H54 (cell line): Measurements from ENCODE around the gene CALD1.

Experiments used
- DNase-seq: peaks from one replicate; pipeline ENCODE4 v3.0.0; 2011; ENCODE audit warnings: low spot score, mixed read lengths; ENCODE audit not compliant: insufficient read length
- FAIRE-seq: peaks from 3 replicates; lab custom pipeline; 2011; peaks lifted over from hg19 to GRCh38; lab: Jason Lieb, UNC
- POLR2A ChIP-seq: IDR thresholded peaks from 2 replicates; pipeline ENCODE4 v1.6.1; 2011; ENCODE audit warnings: low read depth, mild to moderate bottlenecking, low read length

The CALD1 gene

DNA sequence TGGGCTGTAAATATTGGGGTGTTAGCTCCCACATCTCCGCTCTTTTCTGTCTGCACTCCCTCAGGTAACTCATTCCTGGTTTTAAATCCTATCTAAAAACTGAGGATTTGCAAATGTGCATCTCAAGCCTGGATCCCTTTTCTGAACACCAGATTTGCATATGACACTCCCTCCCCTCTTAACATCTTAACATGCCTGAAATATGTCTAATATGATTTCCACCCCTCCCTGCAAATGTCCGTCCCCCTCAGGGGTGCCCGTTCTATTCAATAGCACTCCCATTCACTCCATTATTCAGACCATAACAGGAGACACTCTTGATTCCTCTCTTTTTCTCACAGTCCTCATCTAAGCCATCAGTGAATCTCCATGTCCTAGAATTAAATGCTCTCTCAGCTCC, 8.3 kb upstream of the CALD1 start:
- TF ChIP-seq POLR2A, result no peak

DNA sequence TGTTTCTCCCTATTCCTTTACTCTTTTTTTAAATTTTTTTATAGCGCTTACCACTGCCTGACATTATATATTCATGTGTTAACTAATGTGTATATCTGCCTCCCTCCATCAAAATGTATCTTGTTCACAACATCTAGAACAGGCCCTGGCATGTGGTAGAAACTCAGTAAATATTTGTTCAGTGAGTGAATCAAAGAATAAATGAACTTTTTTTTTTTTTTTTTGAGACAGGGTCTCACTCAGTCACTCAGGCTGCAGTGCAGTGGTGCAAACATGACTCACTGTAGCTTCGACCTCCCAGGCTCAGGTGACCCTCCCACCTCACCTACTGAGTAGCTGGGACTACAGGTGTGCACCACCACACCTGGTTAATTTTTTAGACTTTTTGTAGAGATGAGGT, 7.5 kb upstream of the CALD1 start:
- FAIRE-seq, result no peak

More for the DNA sequence above, 8.3 kb upstream of the CALD1 start:
- no peak for FAIRE-seq
- no peak for DNase-seq

DNA sequence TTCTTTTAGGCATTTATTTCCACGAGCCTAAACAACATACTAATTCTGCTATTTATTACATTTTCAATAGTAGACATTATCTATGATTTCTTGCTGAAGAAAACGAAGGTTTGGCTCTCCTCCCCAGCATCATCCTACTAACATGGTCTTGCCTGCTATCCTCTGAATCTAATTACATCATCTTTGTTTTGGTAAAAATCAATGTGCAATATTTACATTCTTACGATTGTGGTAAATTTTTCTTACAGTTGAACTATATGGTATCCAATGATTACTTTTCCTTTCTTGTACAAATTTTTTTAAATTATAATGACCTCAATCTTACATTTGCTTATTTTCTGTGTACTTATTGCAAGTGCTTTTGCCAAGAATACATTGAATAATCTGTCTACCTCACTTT, 7.0 kb upstream of the CALD1 start:
- no peak for TF ChIP-seq POLR2A
- FAIRE-seq, result no peak
- no peak for DNase-seq

More for the DNA sequence above, 7.5 kb upstream of the CALD1 start:
- TF ChIP-seq POLR2A, result no peak
- no peak for DNase-seq

DNA sequence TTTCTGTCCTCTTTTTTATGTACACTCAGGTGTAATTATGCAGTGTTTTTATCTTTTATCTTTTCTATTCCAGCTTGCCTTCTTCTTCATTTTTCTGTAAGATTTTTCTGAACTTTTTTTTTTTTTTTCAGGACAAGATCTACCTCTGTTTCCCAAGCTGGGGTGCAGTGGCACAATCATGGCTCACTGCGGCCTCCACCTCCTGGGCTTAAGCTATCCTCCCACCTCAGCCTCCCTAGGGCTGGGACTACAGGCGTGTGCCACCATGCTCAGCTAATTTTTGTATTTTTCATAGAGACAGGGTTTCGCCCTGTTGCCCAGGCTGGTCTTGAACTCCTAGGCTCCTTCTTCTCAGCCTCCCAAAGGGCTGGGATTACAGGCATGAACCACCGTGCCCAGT, 6.3 kb upstream of the CALD1 start:
- no peak for DNase-seq
- no peak for TF ChIP-seq POLR2A
- FAIRE-seq, result no peak

DNA sequence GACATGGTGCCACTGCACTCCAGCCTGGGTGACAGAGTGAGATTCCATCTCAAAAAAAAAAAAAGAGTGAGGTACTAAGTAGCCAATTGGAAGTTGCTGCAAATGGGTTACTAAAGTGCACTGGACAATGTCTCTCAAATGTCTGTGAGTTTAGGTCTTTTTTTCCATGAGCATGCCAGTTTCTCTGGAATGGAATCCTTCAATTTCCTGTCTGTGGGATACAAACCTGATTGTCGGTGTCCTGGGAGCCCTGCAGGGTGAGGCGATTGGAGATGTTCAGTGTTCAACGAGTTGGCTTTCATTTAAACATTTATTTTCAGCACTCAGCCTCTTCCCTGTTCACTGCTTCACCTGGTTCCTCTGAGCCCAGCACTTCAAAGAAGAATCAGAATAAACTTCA, 5.3 kb upstream of the CALD1 start:
- FAIRE-seq, result no peak
- no peak for TF ChIP-seq POLR2A
- DNase-seq, result no peak

DNA sequence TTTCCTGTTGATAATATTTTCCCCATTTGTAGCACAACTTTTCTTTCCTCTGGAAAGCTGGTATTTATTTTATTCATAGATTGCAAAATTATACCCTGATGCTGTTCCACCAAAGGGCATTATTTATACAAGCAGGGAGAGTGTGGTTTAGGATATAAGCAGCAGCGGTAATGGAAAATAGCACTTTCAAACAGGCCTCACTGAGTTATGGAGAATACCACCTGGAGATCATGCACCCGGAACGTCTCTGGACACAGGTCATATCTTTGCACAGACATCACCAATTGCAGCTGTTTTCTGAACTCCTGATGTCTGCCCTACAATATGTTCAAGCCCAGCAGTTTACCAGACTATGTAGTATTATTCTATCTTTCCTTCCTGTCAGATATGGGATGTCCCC, 2.0 kb upstream of the CALD1 start:
- no peak for FAIRE-seq

DNA sequence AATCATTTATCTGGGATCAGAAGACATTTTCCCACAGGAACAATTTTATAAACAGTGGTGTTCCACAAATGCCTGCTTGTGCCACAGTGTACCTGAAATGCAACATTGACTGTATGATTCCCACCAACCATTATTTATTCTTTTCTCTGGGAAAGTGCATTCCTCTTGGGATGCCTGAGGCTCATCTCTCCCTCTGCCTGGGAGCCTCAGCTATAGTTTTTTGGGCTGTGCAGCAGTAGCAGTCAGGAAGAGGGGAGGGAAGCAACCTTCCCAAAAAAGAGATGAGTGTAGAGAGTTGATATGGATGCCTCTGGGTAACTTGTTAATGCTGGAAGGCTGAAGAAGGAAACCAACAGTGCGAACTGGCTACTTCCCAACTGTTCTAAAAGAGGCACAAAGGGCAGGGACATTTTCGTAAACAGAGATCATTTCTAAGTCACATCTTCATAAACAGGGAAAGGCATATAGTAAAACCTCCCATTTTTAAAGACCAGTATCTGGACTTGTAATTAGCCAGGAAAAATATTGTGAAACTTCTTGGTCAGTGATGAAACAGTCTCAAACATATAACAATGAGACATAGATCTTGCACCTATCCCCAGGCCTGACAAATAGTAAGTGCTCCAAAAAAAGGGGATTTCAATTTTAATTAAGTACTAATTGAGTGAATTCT, 1.4 kb upstream of the CALD1 start:
- TF ChIP-seq POLR2A, result no peak
- DNase-seq, result no peak
- no peak for FAIRE-seq

More for the DNA sequence above, 2.0 kb upstream of the CALD1 start:
- no peak for DNase-seq
- TF ChIP-seq POLR2A, result no peak

DNA sequence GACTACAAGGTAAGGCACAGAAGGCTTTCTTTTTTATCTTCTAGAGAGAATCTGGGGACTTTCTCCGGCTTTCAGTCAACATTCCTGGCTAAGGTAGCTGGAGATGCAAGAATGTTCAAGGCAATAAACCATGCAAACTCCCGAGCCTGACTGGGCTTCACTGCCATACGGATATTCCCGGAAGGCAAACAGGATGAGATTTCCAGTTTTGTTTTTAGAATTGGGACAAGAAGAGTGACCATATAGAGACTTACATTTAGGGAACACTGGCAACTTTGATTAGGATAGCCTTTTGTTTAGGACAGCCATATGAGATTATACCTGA, 269 bp downstream of the CALD1 start:
- FAIRE-seq, result no peak
- DNase-seq, result no peak
- no peak for TF ChIP-seq POLR2A

DNA sequence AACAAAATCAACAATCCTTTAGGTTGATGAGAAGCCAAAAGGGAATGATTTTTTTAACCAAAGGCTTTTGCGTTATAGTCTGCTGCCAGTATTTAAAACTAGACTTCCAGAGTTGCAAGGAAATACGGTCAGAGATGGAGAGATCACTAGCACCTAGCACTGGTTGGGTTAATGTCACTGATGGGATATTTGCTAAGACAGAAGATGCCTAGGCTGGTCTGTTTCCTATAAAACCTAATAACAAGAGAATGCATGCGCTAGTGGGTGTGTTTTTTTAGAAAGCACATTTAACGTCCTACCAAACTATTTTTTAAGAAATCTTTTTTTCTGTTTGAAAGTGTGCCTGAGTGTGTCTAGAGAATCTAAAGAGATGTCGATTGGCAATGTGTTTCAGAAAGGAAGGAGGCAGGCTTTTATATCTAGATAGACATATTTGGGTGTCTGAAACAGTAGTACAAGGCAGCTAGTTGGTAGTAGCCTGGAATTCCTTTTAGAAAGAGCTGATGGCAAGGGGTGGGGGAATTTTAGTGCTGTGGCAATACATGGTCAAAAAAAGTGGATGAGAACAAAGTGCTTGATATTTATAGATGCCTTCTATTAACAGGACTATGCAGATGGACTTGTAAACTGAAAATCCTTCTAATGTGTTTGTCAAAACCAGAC, 863 bp downstream of the CALD1 start:
- DNase-seq (no peak), FAIRE-seq (no peak)
- no peak for TF ChIP-seq POLR2A

DNA sequence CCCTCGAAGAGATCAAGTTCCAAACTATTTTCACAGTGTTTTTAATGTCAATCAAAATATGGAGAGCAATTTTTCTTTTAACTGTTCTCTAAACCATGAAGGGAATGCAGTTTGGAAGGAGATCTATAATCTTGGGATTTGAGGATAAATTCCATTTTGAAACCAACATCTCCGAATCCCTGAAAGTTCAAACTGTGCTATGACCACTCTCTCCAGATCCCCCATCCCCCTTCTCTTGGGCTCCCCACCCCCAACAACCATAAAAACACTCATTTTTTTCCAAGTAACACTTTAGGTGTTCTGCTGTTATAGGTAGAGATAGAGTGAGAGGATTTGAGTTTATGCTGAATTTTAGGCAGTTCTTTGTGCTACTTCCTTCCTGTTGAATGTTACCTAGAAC, 1.7 kb downstream of the CALD1 start:
- no peak for FAIRE-seq
- DNase-seq, result no peak
- no peak for TF ChIP-seq POLR2A

DNA sequence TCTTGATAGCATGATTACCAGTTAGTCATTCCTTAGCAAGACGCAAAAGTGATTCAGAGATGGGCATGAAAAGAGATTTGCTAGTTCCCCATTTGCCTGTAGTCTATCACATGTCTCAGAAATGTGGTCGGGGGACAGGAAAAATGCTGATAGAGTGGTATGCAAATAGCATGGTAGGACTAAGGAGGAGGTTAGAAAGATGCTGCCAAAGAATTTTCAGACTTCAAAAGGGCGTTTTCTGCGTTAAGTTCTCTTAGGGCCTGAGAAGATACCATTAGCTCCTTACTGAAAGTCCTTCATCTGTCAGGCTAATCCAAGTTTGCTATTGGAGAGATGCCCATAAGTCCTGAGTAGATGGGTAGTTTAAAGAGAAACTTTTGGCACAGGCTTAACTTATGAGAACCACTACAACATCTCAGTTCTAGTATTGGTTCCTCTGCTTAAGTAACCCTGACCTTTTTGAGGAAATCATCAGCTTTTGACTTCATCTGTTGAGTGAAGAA, 2.7 kb downstream of the CALD1 start:
- no peak for TF ChIP-seq POLR2A
- no peak for FAIRE-seq
- no peak for DNase-seq

DNA sequence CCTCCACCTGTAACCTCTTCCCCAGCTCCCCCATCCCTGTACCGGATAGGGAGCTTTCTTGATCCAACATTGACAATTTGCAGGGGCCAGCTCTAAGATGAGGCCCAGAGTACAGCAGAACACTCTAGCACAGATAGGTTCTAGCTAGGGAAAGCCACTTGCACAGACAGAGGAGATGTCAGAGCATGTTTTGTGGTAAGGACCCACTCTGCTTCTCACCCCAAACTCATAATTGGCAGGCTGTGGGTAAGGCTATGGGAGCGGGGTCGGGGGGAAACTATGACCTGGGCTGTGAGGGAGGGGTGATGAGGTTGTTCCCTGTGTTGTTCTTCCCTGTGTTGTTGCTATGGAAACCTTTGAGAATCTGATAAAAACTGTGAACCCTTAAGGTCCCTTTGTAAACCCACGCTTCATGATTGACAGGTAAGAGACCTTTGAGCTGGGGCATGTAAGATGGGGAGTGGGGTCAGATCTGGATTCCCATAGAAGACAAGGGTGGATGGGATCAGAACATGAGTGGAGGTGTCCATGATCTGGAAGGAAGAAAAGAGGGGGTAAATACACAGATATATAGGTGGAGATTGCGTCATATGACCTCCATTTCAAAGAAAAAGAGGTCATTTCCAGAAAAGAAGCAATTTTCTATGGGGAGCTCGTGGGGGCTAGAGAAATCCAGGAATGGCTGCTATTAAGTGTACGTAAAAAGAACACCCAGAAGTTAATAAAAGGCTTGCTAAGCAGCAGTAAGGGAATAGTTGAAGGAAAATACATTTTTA, 4.0 kb downstream of the CALD1 start:
- DNase-seq, result no peak
- no peak for FAIRE-seq
- no peak for TF ChIP-seq POLR2A

DNA sequence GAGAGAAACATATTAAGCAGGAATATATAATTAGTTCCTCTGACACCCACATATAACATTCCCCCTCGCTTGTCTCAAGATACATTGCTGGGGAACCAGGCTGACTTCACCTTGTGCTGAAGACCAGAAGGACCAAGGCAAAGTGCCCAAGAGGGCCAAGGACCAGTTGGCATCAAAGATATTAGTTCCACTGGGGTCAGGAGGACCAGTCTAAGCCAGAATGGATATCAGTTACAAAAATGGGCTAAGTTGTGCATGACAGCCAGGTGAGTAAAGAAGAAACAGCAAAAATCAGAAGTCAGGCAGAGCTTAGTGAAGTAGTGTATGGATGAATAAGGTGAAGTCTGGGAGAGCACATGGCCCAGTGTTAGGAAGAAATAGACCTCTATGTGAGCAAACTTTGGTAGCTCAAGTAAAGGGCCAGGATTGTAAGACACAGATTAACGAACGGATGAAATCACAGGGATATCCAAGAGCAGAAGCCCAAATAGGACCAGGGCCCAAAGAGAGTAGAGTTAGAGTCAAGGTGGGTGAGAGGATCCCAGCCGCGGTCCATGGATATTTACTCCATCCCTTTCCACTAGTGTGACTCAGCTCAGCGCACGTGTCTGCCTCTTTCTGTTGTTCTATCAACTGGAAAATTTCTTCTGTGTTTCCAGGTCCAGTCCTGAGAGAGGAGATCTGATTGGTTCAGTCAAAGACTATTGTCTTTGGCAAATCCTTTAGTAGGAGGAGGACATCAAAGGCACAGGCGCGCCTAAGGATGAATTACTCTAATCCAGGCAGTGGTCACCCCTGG, 5.0 kb downstream of the CALD1 start:
- DNase-seq (no peak), FAIRE-seq (no peak)
- no peak for TF ChIP-seq POLR2A
